Gastrocnemius medialis (tissue), 4 donors: ENCODE measurements around the gene CEP350. TPM values are rescaled to one million over a fixed set of nuclear protein-coding genes. Genes with fewer than 3 reads are reported as not detected.

Experiments
- ATAC-seq, 2 donors: fragments of 150-250 bp; one replicate each; pipeline ENCODE4 v1.9.1; 2016
- DNase-seq, 2 donors: peaks; one replicate each; pipeline ENCODE4 v3.0.0-alpha.2; 2019
- H3K27ac ChIP-seq, 4 donors: fragments of 200-600 bp; sonication (generic); 1 replicate in 1 of 4; 2 replicates in 3 of 4; pipeline ENCODE4 v1.5.1; 2016 to 2018; ENCODE audit warnings: mild to moderate bottlenecking in 2 of 4, moderate library complexity in 1 of 4
- H3K27me3 ChIP-seq, 3 donors: fragments of 200-600 bp; sonication (generic) in 2 of 3; 1 replicate in 1 of 3; 2 replicates in 2 of 3; pipeline versions ENCODE4 v1.5.1 to v1.6.0; 2016 to 2019; ENCODE audit warnings: mild to moderate bottlenecking in 1 of 3, moderate library complexity in 1 of 3
- H3K36me3 ChIP-seq, 2 donors: fragments of 200-600 bp; sonication (generic) in 1 of 2; one replicate each; pipeline ENCODE4 v1.5.1; 2017 to 2018
- H3K4me1 ChIP-seq, 2 donors: fragments of 200-600 bp; sonication (generic) in 1 of 2; one replicate each; pipeline ENCODE4 v1.5.1; 2016 to 2017; ENCODE audit warnings: mild to moderate bottlenecking in 2 of 2
- H3K4me3 ChIP-seq, 4 donors: fragments of 200-600 bp; sonication (generic) in 3 of 4; 1 replicate in 1 of 4; 2 replicates in 3 of 4; pipeline ENCODE4 v1.5.1; 2016 to 2019; ENCODE audit warnings: mild to moderate bottlenecking in 2 of 4
- H3K9me3 ChIP-seq, 3 donors: fragments of 200-600 bp; sonication (generic) in 2 of 3; 1 replicate in 1 of 3; 2 replicates in 2 of 3; pipeline ENCODE4 v1.5.1; 2016 to 2019
- POLR2A ChIP-seq, 2 donors: fragments of 450-650 bp; IDR thresholded peaks; one replicate each; pipeline ENCODE4 v1.6.1; 2017; ENCODE audit warnings: antibody characterized with exemption in 2 of 2, mild to moderate bottlenecking in 2 of 2, moderate library complexity in 2 of 2
- in situ Hi-C, 4 donors: fragments of 200-750 bp; cut with MboI; loops; one replicate each; pipeline versions ENCODE4 v1.15.0 to v1.8.0; 2017; ENCODE audit warnings: low sequenced_read_pairs in 4 of 4
- intact Hi-C: fragments of 100-400 bp; cut with DNase I; formaldehyde crosslinking; loops from one replicate; pipeline ENCODE4 v1.15.1; 2023; ENCODE audit warnings: low total_unique reads
- total RNA-seq, 4 donors: library from RNA; depleted of rRNA; stranded (reverse); fragments of >200 nt; gene quantifications; one replicate each; pipeline versions ENCODE4 v1.1.0 to v1.2.3, GENCODE V29; 2016
- TF ChIP-seq, protein P1 (sequence below), 5 experiments: fragments of 450-650 bp in 3 of 5; fragments of 200-600 bp in 2 of 5; sonication (generic) in 2 of 5; IDR thresholded peaks in 4 of 5; conservative IDR thresholded peaks in 1 of 5; 1 replicate in 4 of 5; 2 replicates in 1 of 5; pipeline ENCODE4 v1.5.1; 2016 to 2019; ENCODE audit warnings: antibody characterized with exemption in 5 of 5, mild to moderate bottlenecking in 3 of 5, moderate library complexity in 3 of 5

The CEP350 gene
- total RNA-seq, 4 donors from 2014 or later, result 83.7 to 197 (median 157) TPM

DNA sequence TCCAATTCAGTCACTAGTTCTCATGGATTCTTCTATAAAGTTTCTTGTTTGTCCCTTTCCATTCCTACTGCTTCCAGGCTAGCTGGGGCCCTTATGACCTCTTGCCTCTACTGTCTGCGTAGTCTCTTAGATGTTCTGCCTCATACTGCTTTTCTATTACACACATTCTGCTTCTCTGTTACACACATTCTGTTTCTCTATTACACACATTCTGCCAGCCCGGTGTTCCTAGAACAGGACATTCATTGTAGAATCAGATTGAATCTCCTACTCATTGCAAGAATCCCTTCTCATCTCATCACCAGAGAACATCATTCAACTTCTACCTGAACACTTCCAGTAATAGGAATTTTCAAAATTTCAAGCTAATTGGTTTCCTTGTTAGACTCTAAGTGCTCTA, 130.7 kb downstream of the CEP350 start:
- no peaks in the 10 kb centered on the region for H3K4me1 ChIP-seq
- intact Hi-C loops, result no loop called here
- H3K4me3 ChIP-seq, result no peak overlapping the region
- H3K27me3 ChIP-seq, result no peaks in the 10 kb centered on the region
- ATAC-seq (no peak), DNase-seq (no peak)
- TF ChIP-seq, protein P1, sequence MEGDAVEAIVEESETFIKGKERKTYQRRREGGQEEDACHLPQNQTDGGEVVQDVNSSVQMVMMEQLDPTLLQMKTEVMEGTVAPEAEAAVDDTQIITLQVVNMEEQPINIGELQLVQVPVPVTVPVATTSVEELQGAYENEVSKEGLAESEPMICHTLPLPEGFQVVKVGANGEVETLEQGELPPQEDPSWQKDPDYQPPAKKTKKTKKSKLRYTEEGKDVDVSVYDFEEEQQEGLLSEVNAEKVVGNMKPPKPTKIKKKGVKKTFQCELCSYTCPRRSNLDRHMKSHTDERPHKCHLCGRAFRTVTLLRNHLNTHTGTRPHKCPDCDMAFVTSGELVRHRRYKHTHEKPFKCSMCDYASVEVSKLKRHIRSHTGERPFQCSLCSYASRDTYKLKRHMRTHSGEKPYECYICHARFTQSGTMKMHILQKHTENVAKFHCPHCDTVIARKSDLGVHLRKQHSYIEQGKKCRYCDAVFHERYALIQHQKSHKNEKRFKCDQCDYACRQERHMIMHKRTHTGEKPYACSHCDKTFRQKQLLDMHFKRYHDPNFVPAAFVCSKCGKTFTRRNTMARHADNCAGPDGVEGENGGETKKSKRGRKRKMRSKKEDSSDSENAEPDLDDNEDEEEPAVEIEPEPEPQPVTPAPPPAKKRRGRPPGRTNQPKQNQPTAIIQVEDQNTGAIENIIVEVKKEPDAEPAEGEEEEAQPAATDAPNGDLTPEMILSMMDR (IDR thresholded peaks at IDR 0.05 in 4 of 5, conservative IDR thresholded peaks at IDR 0.05 in 1 of 5), result no peak
- TF ChIP-seq POLR2A (IDR thresholded peaks at IDR 0.05), result no peak
- peaks cover 0 to 78% of the 10 kb centered on the region in 2 donors for H3K36me3 ChIP-seq
- H3K27ac ChIP-seq, result no peak overlapping the region
- H3K9me3 ChIP-seq, result no peaks in the 10 kb centered on the region
- in situ Hi-C loops, result loop anchor here in 2 of 4 donors (25.0 kb wide), 2 partner anchors 102 to 173 kb away; no protein-coding TSS in a partner anchor

DNA sequence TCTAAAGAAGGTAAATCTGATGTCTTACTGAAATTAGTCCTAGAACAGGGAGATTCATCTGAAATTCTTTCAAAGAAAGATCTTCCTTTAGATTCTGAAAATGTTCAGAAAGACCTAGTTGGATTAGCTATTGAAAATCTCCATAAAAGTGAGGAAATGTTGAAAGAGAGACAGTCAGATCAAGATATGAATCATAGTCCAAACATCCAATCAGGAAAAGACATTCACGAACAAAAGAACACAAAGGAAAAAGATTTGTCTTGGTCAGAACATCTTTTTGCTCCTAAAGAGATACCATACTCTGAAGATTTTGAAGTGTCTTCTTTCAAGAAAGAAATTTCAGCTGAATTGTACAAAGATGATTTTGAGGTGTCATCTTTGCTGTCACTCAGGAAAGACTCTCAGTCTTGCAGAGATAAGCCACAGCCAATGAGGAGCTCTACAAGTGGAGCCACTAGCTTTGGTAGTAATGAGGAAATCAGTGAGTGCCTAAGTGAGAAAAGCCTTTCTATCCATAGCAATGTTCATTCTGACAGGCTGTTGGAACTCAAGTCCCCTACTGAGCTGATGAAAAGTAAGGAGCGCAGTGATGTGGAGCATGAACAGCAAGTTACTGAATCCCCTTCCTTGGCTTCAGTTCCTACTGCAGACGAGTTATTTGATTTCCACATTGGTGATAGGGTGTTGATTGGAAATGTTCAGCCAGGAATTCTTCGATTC, 138.5 kb downstream of the CEP350 start:
- Histone ChIP-seq H3K9me3 (no peaks in the 10 kb centered on the region), H3K4me3 (no peak overlapping the region), H3K27me3 (no peaks in the 10 kb centered on the region), H3K36me3 (peaks cover 0 to 92% of the 10 kb centered on the region in 2 donors), H3K4me1 (peaks cover 0 to under 1% of the 10 kb centered on the region in 2 donors), H3K27ac (no peak overlapping the region)
- intact Hi-C loops, result no loop called here
- in situ Hi-C loops, result loop anchor here in 2 of 4 donors (25.0 kb wide), 2 partner anchors 94 to 181 kb away; no protein-coding TSS in a partner anchor
- ATAC-seq (no peak), DNase-seq (no peak)
- no peak for TF ChIP-seq POLR2A (IDR thresholded peaks at IDR 0.05)
- TF ChIP-seq, protein P1 (IDR thresholded peaks at IDR 0.05 in 4 of 5, conservative IDR thresholded peaks at IDR 0.05 in 1 of 5), result no peak

DNA sequence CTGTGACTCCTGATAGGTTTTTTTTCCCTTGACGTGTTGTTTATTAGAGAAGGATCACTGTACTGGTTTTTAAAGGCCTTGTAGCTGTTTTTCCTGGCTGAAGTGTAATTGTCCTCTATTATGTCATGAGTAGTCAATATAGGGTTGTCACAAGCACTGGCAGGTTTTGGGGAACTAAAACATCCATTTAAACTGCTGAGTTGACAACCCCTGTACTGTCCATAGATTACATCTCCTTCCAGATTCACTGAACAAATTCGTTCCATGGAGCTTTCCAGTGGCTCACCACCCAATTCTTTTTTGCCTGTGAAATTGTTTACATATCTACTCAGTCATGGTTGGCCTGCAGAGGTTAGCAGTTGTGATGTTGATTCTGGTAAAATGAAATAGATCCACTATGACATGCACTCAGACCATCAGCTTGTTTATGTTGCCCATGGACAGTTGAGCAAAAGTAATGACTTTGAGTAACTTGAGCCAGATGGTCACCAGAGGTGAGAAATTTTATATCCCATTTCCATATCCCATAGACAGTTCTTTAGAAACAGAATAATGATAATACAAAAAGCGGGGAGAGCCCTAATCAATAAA, 140.2 kb downstream of the CEP350 start:
- Histone ChIP-seq H3K36me3 (peaks cover 0 to 94% of the 10 kb centered on the region in 2 donors), H3K27ac (peak overlapping the region in 1 of 4 donors; percentile 17)
- in situ Hi-C loops, result loop anchor here in 2 of 4 donors (25.0 kb wide), 2 partner anchors 93 to 182 kb away; no protein-coding TSS in a partner anchor

DNA sequence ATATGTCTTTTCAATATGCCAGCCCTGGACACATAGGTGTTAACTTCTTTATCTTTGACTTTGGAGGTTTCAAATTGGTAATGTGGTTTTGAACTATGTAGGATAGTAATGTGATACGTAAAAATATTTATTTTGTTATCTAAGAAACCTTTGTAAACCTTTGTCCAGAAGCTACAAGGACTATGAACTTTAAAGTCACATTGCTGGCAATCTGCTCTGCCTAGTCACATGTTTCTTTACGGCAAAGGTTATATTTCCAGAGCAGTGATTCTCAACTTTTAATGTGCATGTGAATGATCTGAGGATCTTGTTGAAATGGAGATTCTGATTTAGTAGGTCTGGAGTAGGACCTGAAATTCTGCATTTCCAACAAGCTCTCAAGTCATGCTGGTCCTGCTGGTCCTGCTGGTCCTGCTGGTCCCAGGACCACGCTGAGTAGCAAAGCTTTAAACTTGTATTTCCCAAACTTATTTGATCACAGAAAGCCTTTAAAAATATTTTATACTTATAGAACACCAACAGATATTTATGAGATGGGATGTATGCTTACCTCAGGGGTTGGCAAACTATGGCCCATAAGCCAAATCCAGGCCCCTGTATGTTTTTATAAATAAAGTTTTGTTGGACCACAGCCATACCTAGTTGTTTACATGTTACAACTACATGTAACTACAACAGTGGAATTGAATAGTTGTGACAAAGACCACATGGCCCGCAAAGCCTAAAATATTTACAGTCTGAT, 142.1 kb downstream of the CEP350 start:
- H3K4me3 ChIP-seq, result no peak overlapping the region
- no peak for DNase-seq
- intact Hi-C loops, result no loop called here
- peaks cover 0 to 4% of the 10 kb centered on the region in 2 donors for H3K4me1 ChIP-seq
- H3K27me3 ChIP-seq, result no peaks in the 10 kb centered on the region
- no peak for ATAC-seq
- TF ChIP-seq POLR2A (IDR thresholded peaks at IDR 0.05), result no peak
- TF ChIP-seq, protein P1 (IDR thresholded peaks at IDR 0.05 in 4 of 5, conservative IDR thresholded peaks at IDR 0.05 in 1 of 5), result no peak
- H3K27ac ChIP-seq, result peak overlapping the region in 3 of 4 donors; percentile 11 to 21 (median 14)
- H3K36me3 ChIP-seq, result peaks cover 0 to 95% of the 10 kb centered on the region in 2 donors
- in situ Hi-C loops, result loop anchor here in 2 of 4 donors (25.0 kb wide), 2 partner anchors 91 to 184 kb away; no protein-coding TSS in a partner anchor
- no peaks in the 10 kb centered on the region for H3K9me3 ChIP-seq

More for the DNA sequence above, 140.2 kb downstream of the CEP350 start:
- no peak for TF ChIP-seq POLR2A (IDR thresholded peaks at IDR 0.05)
- TF ChIP-seq, protein P1 (IDR thresholded peaks at IDR 0.05 in 4 of 5, conservative IDR thresholded peaks at IDR 0.05 in 1 of 5), result no peak
- intact Hi-C loops, result no loop called here
- no peak overlapping the region for H3K4me3 ChIP-seq
- peak in 1 of 2 donors; percentile 31 for ATAC-seq
- H3K27me3 ChIP-seq, result no peaks in the 10 kb centered on the region
- H3K9me3 ChIP-seq, result no peaks in the 10 kb centered on the region
- peaks cover 0 to 4% of the 10 kb centered on the region in 2 donors for H3K4me1 ChIP-seq
- DNase-seq, result no peak
